Measurements from ENCODE around the gene LMTK2. TPM values are rescaled to one million over a fixed set of nuclear protein-coding genes. Genes with fewer than 3 reads are reported as not detected.

LMTK2 gene
- total RNA-seq, 1 donor from 2014 or later = 15.4 TPM

- no peaks in the 10 kb centered on the region for H3K4me1 Mint-ChIP-seq (ENCODE audit: unreplicated experiment)
- H3K9me3 Mint-ChIP-seq (ENCODE audit: unreplicated experiment) = no peaks in the 10 kb centered on the region
- no peaks in the 10 kb centered on the region for H3K27me3 Mint-ChIP-seq (ENCODE audit: unreplicated experiment)
- no peak overlapping the region for H3K4me3 Mint-ChIP-seq (ENCODE audit: unreplicated experiment)
- TF ChIP-seq, protein P1, sequence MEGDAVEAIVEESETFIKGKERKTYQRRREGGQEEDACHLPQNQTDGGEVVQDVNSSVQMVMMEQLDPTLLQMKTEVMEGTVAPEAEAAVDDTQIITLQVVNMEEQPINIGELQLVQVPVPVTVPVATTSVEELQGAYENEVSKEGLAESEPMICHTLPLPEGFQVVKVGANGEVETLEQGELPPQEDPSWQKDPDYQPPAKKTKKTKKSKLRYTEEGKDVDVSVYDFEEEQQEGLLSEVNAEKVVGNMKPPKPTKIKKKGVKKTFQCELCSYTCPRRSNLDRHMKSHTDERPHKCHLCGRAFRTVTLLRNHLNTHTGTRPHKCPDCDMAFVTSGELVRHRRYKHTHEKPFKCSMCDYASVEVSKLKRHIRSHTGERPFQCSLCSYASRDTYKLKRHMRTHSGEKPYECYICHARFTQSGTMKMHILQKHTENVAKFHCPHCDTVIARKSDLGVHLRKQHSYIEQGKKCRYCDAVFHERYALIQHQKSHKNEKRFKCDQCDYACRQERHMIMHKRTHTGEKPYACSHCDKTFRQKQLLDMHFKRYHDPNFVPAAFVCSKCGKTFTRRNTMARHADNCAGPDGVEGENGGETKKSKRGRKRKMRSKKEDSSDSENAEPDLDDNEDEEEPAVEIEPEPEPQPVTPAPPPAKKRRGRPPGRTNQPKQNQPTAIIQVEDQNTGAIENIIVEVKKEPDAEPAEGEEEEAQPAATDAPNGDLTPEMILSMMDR (IDR thresholded peaks at IDR 0.05) = no peak
- H3K27ac Mint-ChIP-seq (ENCODE audit: unreplicated experiment) = no peak overlapping the region
- peaks cover 4% of the 10 kb centered on the region for H3K36me3 Mint-ChIP-seq (ENCODE audit: unreplicated experiment)
- no peak for DNase-seq (ENCODE audit: extremely low spot score, unreplicated experiment)
Measured at GRCh38 chr7:98232799-98233198, 126.1 kb downstream of the LMTK2 start.

DNA sequence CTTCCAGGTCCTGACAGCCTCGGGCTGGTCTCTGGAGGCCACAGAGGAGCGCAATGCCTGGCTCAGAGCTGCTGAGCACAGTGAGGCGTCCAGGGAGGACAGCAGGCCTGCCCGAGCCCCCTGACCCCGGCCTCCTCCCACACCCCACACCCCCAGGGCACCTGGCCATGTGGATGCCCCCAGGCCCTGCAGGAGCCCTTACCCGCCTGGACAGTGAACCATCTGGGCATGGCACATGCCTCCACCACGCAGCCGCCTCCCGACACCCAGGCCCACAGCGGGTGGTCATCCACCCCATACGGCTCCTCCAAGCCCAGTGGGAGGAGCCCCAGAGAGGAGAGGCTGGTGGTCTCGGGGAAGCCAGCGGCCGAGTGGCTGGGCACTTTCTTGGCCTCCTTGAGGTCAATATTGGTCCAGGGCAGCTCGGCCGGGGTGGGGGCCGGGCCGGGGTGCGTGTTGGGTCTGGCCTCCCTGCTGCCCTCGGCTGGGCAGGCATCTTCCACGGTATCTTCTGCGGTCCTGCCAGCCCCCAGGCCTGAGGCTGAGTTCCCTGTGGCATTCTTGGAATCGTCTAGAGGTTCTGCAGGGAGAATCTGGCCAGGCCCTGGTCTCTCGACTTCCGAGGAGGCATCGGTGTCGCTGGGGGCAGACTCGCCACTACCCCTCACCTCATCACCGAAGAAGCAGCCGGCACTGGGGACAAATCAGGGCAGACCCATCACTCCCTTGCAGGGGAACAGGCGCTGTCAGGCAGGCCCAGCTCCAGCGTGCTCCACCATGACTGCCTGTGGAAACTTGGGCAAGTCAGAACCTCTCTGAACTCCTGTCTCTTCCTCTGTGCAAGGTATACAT lies 126.8 kb downstream of the LMTK2 start:
- H3K9me3 Mint-ChIP-seq (ENCODE audit: unreplicated experiment) = no peaks in the 10 kb centered on the region
- H3K36me3 Mint-ChIP-seq (ENCODE audit: unreplicated experiment) = peaks cover 1% of the 10 kb centered on the region
- TF ChIP-seq, protein P1 (IDR thresholded peaks at IDR 0.05) = no peak
- H3K4me1 Mint-ChIP-seq (ENCODE audit: unreplicated experiment) = no peaks in the 10 kb centered on the region
- H3K27ac Mint-ChIP-seq (ENCODE audit: unreplicated experiment) = no peak overlapping the region
- DNase-seq (ENCODE audit: extremely low spot score, unreplicated experiment) = peak; percentile 83
- no peaks in the 10 kb centered on the region for H3K27me3 Mint-ChIP-seq (ENCODE audit: unreplicated experiment)
- no peak overlapping the region for H3K4me3 Mint-ChIP-seq (ENCODE audit: unreplicated experiment)

DNA sequence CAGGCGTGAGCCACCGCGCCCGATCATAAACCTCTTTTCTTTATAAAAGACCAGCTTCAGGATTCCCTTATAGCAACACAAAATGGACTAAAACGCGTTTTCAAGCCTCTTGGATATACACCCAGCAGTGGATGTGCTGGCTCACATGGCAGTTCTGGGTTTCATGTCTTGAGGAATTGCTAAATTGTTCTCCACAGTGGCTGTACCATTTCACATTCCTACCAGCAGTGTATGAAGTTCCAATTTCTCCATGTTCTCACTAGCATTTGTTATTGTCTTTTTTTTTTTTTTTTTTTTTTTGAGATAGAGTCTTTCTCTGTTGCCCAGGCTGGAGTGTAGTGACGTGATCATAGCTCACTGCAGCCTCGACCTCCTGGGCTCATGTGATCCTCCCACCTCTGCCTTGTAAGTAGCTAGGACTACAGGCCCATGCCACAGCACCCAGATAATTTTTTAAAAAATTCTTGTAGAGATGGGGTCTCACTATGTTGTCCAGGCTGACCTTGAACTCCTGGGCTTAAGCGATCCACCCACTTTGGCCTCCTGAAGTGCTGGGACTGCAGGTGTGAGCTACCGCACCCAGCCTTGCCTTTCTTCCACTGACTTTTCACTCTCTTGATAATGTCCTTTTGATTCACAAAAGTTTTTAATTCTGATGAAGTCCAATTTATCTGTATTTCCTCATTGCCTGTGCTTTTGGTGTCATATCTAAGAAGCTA lies 127.9 kb downstream of the LMTK2 start:
- Mint-ChIP-seq H3K4me1 (ENCODE audit: unreplicated experiment) (peaks cover 8% of the 10 kb centered on the region), H3K36me3 (ENCODE audit: unreplicated experiment) (peaks cover 5% of the 10 kb centered on the region), H3K9me3 (ENCODE audit: unreplicated experiment) (no peaks in the 10 kb centered on the region), H3K27ac (ENCODE audit: unreplicated experiment) (no peak overlapping the region), H3K4me3 (ENCODE audit: unreplicated experiment) (no peak overlapping the region), H3K27me3 (ENCODE audit: unreplicated experiment) (no peaks in the 10 kb centered on the region)
- TF ChIP-seq, protein P1 (IDR thresholded peaks at IDR 0.05) = no peak
- DNase-seq (ENCODE audit: extremely low spot score, unreplicated experiment) = no peak

DNA sequence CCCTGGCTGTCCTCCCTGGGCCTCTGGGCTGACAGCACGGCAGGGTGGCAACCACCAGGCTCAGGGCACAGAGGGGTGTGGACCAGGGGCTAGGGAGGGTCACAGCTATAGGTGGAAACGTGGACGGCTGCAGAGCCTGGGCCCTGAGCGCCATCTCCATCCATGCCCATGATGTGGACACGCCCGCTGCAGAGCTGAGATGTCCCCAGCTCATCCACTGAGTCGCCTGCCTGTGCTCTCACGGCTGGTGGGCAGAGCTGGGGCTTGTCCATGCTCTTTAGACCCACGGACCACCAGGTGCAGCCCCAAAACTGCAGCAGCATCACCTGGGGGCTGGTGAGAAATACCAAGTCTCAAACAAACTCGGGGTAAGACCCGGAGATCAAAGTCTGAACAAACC lies 129.2 kb downstream of the LMTK2 start:
- Mint-ChIP-seq H3K9me3 (ENCODE audit: unreplicated experiment) (no peaks in the 10 kb centered on the region), H3K4me3 (ENCODE audit: unreplicated experiment) (no peak overlapping the region), H3K4me1 (ENCODE audit: unreplicated experiment) (peaks cover 8% of the 10 kb centered on the region), H3K27me3 (ENCODE audit: unreplicated experiment) (no peaks in the 10 kb centered on the region), H3K27ac (ENCODE audit: unreplicated experiment) (no peak overlapping the region), H3K36me3 (ENCODE audit: unreplicated experiment) (peaks cover 10% of the 10 kb centered on the region)
- no peak for DNase-seq (ENCODE audit: extremely low spot score, unreplicated experiment)
- TF ChIP-seq, protein P1 (IDR thresholded peaks at IDR 0.05) = no peak

All from osteocyte (in vitro differentiated cells).